HepG2 (cell line): ENCODE data around the gene EDEM3. TPM values are rescaled to one million over a fixed set of nuclear protein-coding genes. Genes with fewer than 3 reads are reported as not detected.

Experiments used
- ATAC-seq: fragments of 200-7000 bp; cut with Tn5 transposase; 3 replicates; pipeline ENCODE4 v1.9.1; 2020; ENCODE audit warnings: mild to moderate bottlenecking, moderate library complexity
- BruUV-seq: library from RNA; stranded (reverse); fragments of 400-500 nt; replicated peaks from 2 replicates; lab custom pipeline; 2021; lab: Mats Ljungman, UMichigan
- CTCF ChIA-PET: fragments of 300-600 bp; formaldehyde crosslinking; extraction: SDS; loops from one replicate; lab custom pipeline; 2021; ENCODE audit warnings: low total read pairs, inconsistent platforms, low intra/inter-chr PET ratio; lab: Yijun Ruan, JAX
- POLR2A ChIA-PET: fragments of 350-600 bp; sonication (Branson Sonifier 250); formaldehyde crosslinking; loops from one replicate; lab custom pipeline; 2020; ENCODE audit warnings: antibody characterized with exemption, inconsistent platforms; lab: Yijun Ruan, JAX
- DNase-seq: peaks from one replicate; pipeline ENCODE4 v3.0.0-alpha.2; 2015; ENCODE audit warnings: low spot score
- FAIRE-seq: peaks from 3 replicates; lab custom pipeline; 2011; peaks lifted over from hg19 to GRCh38; lab: Jason Lieb, UNC
- H2AFZ ChIP-seq: one replicate; pipeline ENCODE4 v1.6.1; 2011; ENCODE audit warnings: low read length, inconsistent platforms
- H3K27ac ChIP-seq: fragments of 300-600 bp; 3 replicates; pipeline ENCODE4 v1.8.0; 2011; ENCODE audit warnings: mixed run types, mild to moderate bottlenecking, mixed read lengths, low read length, inconsistent platforms; ENCODE audit not compliant: insufficient read depth; ENCODE audit errors: extremely low read length
- H3K27me3 ChIP-seq, 2 experiments: fragments of 200-600 bp in 1 of 2; 2 replicates in 1 of 2; 3 replicates in 1 of 2; pipeline versions ENCODE4 v1.6.0 to v1.8.0; 2011; ENCODE audit warnings: low read length in 2 of 2, mild to moderate bottlenecking in 2 of 2, moderate library complexity in 2 of 2, inconsistent platforms in 1 of 2; ENCODE audit not compliant: insufficient read depth in 2 of 2, control insufficient read depth in 1 of 2
- H3K36me3 ChIP-seq, 2 experiments: fragments of 200-600 bp in 1 of 2; replicated peaks in 1 of 2; 2 replicates in 1 of 2; 3 replicates in 1 of 2; pipeline versions ENCODE4 v1.5.1 to v1.8.0; 2011; ENCODE audit warnings: low read length in 2 of 2, inconsistent platforms in 1 of 2; ENCODE audit not compliant: insufficient read depth in 2 of 2, control insufficient read depth in 1 of 2
- H3K4me1 ChIP-seq: 2 replicates; pipeline ENCODE4 v1.5.1; 2012; ENCODE audit warnings: low read length, inconsistent platforms; ENCODE audit not compliant: insufficient read depth
- H3K4me2 ChIP-seq: 2 replicates; pipeline ENCODE4 v1.6.0; 2011; ENCODE audit warnings: low read depth, low read length, inconsistent platforms
- H3K4me3 ChIP-seq, 3 experiments: fragments of 200-600 bp in 1 of 3; sonication (generic), shearing (Covaris generic) in 1 of 3; replicated peaks in 1 of 3; 2 replicates each; pipeline ENCODE4 v1.5.1; 2011 to 2016; ENCODE audit warnings: low read length in 3 of 3, inconsistent platforms in 2 of 3, low read depth in 2 of 3, mild to moderate bottlenecking in 2 of 3, control low read depth in 1 of 3, mixed read lengths in 1 of 3; ENCODE audit not compliant: insufficient read depth in 1 of 3
- H3K79me2 ChIP-seq: one replicate; pipeline ENCODE4 v1.6.1; 2011; ENCODE audit warnings: low read length, inconsistent platforms; ENCODE audit not compliant: insufficient read depth
- H3K9ac ChIP-seq: 2 replicates; pipeline ENCODE4 v1.6.0; 2011; ENCODE audit warnings: mild to moderate bottlenecking, low read depth, low read length, inconsistent platforms; ENCODE audit not compliant: insufficient read depth
- H3K9me3 ChIP-seq: 2 replicates; pipeline ENCODE4 v1.5.1; 2012; ENCODE audit warnings: mild to moderate bottlenecking, low read length
- H4K20me1 ChIP-seq: 2 replicates; pipeline ENCODE4 v1.6.0; 2011; ENCODE audit warnings: inconsistent platforms, mild to moderate bottlenecking, low read length, moderate library complexity; ENCODE audit not compliant: insufficient read depth
- ATF6 ChIP-seq: sonication (generic); formaldehyde crosslinking; conservative IDR thresholded peaks from 2 replicates; pipeline ENCODE4 v1.4.0; 2020; ENCODE audit warnings: missing genetic modification reagents
- HMGXB4 ChIP-seq, 2 experiments: sonication (generic) in 1 of 2; formaldehyde crosslinking in 1 of 2; IDR thresholded peaks; 2 replicates each; pipeline versions ENCODE4 v1.4.0 to v1.6.1; 2018 to 2020; ENCODE audit warnings: missing genetic modification reagents in 2 of 2, borderline replicate concordance in 1 of 2, low read depth in 1 of 2, mild to moderate bottlenecking in 1 of 2, missing biosample characterization in 1 of 2
- POLR2AphosphoS2 ChIP-seq: IDR thresholded peaks from 2 replicates; pipeline ENCODE4 v1.6.1; 2011; ENCODE audit warnings: low read depth, low read length, improper control_type of control experiment
- SRSF1 ChIP-seq: fragments of 200-400 bp; formaldehyde crosslinking; optimal IDR thresholded peaks from 2 replicates; pipeline ENCODE3; 2017; ENCODE audit warnings: mild to moderate bottlenecking, low read depth, low read length, moderate library complexity
- TBL1XR1 ChIP-seq: fragments of 150-350 bp; IDR thresholded peaks from 2 replicates; pipeline ENCODE4 v1.6.1; 2014; ENCODE audit warnings: borderline replicate concordance, low read length; ENCODE audit not compliant: partially characterized antibody
- ZNF143 ChIP-seq: sonication (generic); formaldehyde crosslinking; IDR thresholded peaks from 2 replicates; pipeline ENCODE4 v1.4.0; 2020; ENCODE audit warnings: missing genetic modification reagents
- ZNF282 ChIP-seq: fragments of 450-650 bp; IDR thresholded peaks from 2 replicates; pipeline ENCODE4 v1.6.1; 2018; ENCODE audit not compliant: partially characterized antibody
- ZNF484 ChIP-seq: sonication (generic); formaldehyde crosslinking; IDR thresholded peaks from 2 replicates; pipeline ENCODE4 v1.5.1; 2020; ENCODE audit warnings: mild to moderate bottlenecking, low read depth, missing genetic modification reagents, borderline replicate concordance
- ZNF552 ChIP-seq: sonication (generic); formaldehyde crosslinking; IDR thresholded peaks from 2 replicates; pipeline ENCODE4 v1.9.0; 2022; ENCODE audit warnings: missing genetic modification reagents, mild to moderate bottlenecking, borderline replicate concordance
- ZNF569 ChIP-seq: sonication (generic); formaldehyde crosslinking; IDR thresholded peaks from 2 replicates; pipeline ENCODE4 v1.5.0; 2020; ENCODE audit warnings: mild to moderate bottlenecking, missing genetic modification reagents, moderate library complexity, borderline replicate concordance
- ZNF644 ChIP-seq: IDR thresholded peaks from 2 replicates; pipeline ENCODE4 v1.6.1; 2016; ENCODE audit warnings: low read depth
- ZNF780A ChIP-seq: sonication (generic); formaldehyde crosslinking; IDR thresholded peaks from 2 replicates; pipeline ENCODE4 v1.8.0; 2022; ENCODE audit warnings: mild to moderate bottlenecking, missing genetic modification reagents, moderate library complexity
- WGBS: methylation state at CpG from one replicate; pipeline ENCODE4 v1.1.6; 2017; ENCODE audit warnings: low lambda C conversion rate; 5-methylcytosine and 5-hydroxymethylcytosine counted together
- in situ Hi-C: cut with HindIII; loops from 2 replicates; pipeline ENCODE4 v1.10.0; 2017; ENCODE audit warnings: low pct_unique_long_range_greater_than_20kb; ENCODE audit not compliant: extremely low pct_ligation_motif_present
- intact Hi-C: fragments of 100-400 bp; cut with micrococcal nuclease; formaldehyde crosslinking; loops from one replicate; pipeline ENCODE4 v1.10.0; 2022; ENCODE audit not compliant: unreplicated experiment
- polyA plus RNA-seq, 8 experiments: library from polyadenylated mRNA; depleted of rRNA in 3 of 8; stranded (reverse) in 7 of 8; unstranded in 1 of 8; fragments of >200 nt; fragmentation: Illumina TruSeq in 4 of 8; extraction: Trizol in 4 of 8; gene quantifications; 2 replicates each; pipeline versions ENCODE4 v1.2.1 to v1.2.3, GENCODE V29; 2011 to 2016; ENCODE audit warnings: low read depth in 4 of 8, missing spikeins in 1 of 8, mixed read lengths in 1 of 8; ENCODE audit not compliant: insufficient read depth in 1 of 8
- total RNA-seq, 5 experiments: library from RNA; depleted of rRNA; stranded (reverse); fragments of >200 nt; fragmentation: Illumina TruSeq; extraction: Trizol; gene quantifications; 2 replicates each; pipeline ENCODE4 v1.2.3, GENCODE V29; 2016; ENCODE audit warnings: low read depth in 1 of 5

The EDEM3 gene
- total and polyA plus RNA-seq, 2 of the 13 experiments (the other 11 are each of a cell fraction or from before 2014, with no cell fraction given): 13.1 to 18.2 TPM

DNA sequence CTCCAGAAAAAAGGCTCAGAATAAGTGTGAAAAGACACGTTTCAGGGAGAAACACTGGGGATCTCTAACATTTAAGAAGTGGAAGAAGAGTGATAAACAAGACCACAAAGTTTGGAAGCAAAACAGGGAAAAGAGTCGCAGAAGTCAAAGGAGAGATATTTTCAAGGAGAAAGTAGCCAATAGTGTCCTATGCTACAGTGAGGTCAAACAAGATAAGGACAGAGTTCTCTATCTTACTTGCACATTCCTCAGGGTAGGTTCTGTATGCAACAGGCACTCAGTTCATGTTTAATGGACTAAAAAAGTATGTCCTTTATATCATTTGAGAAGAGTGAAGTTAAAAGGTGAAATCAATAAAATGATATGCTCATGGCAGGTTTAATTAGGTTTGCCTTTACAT, 13.8 kb upstream of the EDEM3 start:
- Histone ChIP-seq H3K9ac (no peak overlapping the region), H4K20me1 (no peaks in the 10 kb centered on the region), H3K9me3 (no peaks in the 10 kb centered on the region), H3K36me3 (no peaks in the 10 kb centered on the region), H3K4me3 (no peak overlapping the region), H3K27me3 (no peaks in the 10 kb centered on the region; a peak in 1 of 5 replicates), H3K27ac (no peak overlapping the region)
- ATAC-seq: no peak
- TF ChIP-seq HMGXB4 (CRISPR knock-in tag; IDR thresholded peaks at IDR 0.05; ENCODE audit: borderline replicate concordance in 1 of 2, low read depth in 1 of 2): no peak
- TF ChIP-seq ZNF484 (CRISPR knock-in tag): no peak
- TF ChIP-seq SRSF1: no peak
- no peak for TF ChIP-seq ATF6 (CRISPR knock-in tag)
- TF ChIP-seq ZNF644 (CRISPR knock-in tag): no peak
- TF ChIP-seq ZNF282: no peak
- TF ChIP-seq POLR2AphosphoS2: no peak
- TF ChIP-seq ZNF569: no peak
- no peak for TF ChIP-seq ZNF552 (CRISPR knock-in tag)
- no peak for TF ChIP-seq ZNF780A
- TF ChIP-seq ZNF143: no peak
- TF ChIP-seq TBL1XR1: no peak
- TF ChIP-seq, all 625 proteins: peak for 0
- POLR2A ChIA-PET: no interaction called here
- intact Hi-C loops: no loop called here
- WGBS: 20% methylated on average over 2 of the region's 2 CpGs
- H3K4me1 ChIP-seq: peaks cover 9% of the 10 kb centered on the region
- no TSS peak for BruUV-seq
- peak overlapping the region; percentile 15 for H2AFZ ChIP-seq
- in situ Hi-C loops: no loop called here
- FAIRE-seq (no peak), DNase-seq (no peak)
- H3K4me2 ChIP-seq: no peak overlapping the region
- CTCF ChIA-PET: no interaction called here
- H3K79me2 ChIP-seq: no peaks in the 10 kb centered on the region
